Left lung (tissue), 10 donors: ENCODE data around the gene PPP1R13B. TPM values are rescaled to one million over a fixed set of nuclear protein-coding genes. Genes with fewer than 3 reads are reported as not detected.
A peak's percentile ranks its signal among the peaks of the same experiment; 100 is the strongest.

Experiments used
- ATAC-seq: fragments of 200-7000 bp; cut with Tn5 transposase; one replicate; pipeline ENCODE4 v1.9.1; 2020; ENCODE audit warnings: moderate library complexity
- DNase-seq, 4 donors: peaks; one replicate each; pipeline ENCODE4 v3.0.0-alpha.2; 2013 to 2020
- H3K27ac ChIP-seq, 2 donors: fragments of 200-600 bp; sonication (generic) in 1 of 2; one replicate each; pipeline versions ENCODE4 v1.5.0 to v1.8.0; 2020 to 2021
- H3K27me3 ChIP-seq, 2 donors: fragments of 200-600 bp; sonication (generic) in 1 of 2; one replicate each; pipeline versions ENCODE4 v1.5.0 to v1.8.0; 2020 to 2021
- H3K36me3 ChIP-seq, 2 donors: fragments of 200-600 bp; sonication (generic) in 1 of 2; one replicate each; pipeline versions ENCODE4 v1.5.0 to v1.8.0; 2020 to 2021
- H3K4me1 ChIP-seq, 2 donors: fragments of 200-600 bp; one replicate each; pipeline ENCODE4 v1.8.0; 2021
- H3K4me3 ChIP-seq, 2 donors: fragments of 200-600 bp; sonication (generic) in 1 of 2; one replicate each; pipeline versions ENCODE4 v1.5.0 to v1.8.0; 2020 to 2021; ENCODE audit warnings: mild to moderate bottlenecking in 1 of 2
- H3K9me3 ChIP-seq, 2 donors: fragments of 200-600 bp; sonication (generic) in 1 of 2; one replicate each; pipeline versions ENCODE4 v1.5.0 to v1.8.0; 2020 to 2021
- CTCF ChIP-seq, 2 donors: fragments of 200-600 bp; sonication (generic) in 1 of 2; IDR thresholded peaks; one replicate each; pipeline versions ENCODE4 v1.5.0 to v1.8.0; 2021; ENCODE audit warnings: antibody characterized with exemption in 2 of 2
- intact Hi-C, 2 donors: fragments of 100-400 bp; cut with DNase I; formaldehyde crosslinking; loops; one replicate each; pipeline versions ENCODE4 v1.11.2 to v1.14.2; 2022
- polyA plus RNA-seq, 6 donors: library from polyadenylated mRNA; unstranded; fragments of 120-200 nt; gene quantifications; one replicate each; pipeline ENCODE4 v1.2.1, GENCODE V29; 2013; ENCODE audit not compliant: insufficient read length in 6 of 6
- total RNA-seq, 2 donors: library from RNA; stranded (reverse); fragmentation: NEBNext Ultra II Directional; extraction: Animal tissue kit (Norgen Biotek cat#: 25700); gene quantifications; one replicate each; pipeline ENCODE4 v1.2.1, GENCODE V29; 2021
- donor health status: DM: no; HTN: yes; CAD: no.
- donor health status: DM: no; HTN: no; CAD: no.

The PPP1R13B gene
- total and polyA plus RNA-seq, 8 donors, result 48.0 to 86.9 (median 61.7) TPM

GRCh38 chr14:103708750-103709187 lies 138.6 kb downstream of the PPP1R13B start:
- H3K27me3 ChIP-seq, result no peaks in the 10 kb centered on the region
- no peak overlapping the region for H3K27ac ChIP-seq
- intact Hi-C loops, result no loop called here
- no peak for TF ChIP-seq CTCF (IDR thresholded peaks at IDR 0.05)
- H3K9me3 ChIP-seq, result no peaks in the 10 kb centered on the region
- no peak overlapping the region for H3K4me3 ChIP-seq
- H3K4me1 ChIP-seq, result peaks cover 7 to 48% of the 10 kb centered on the region in 2 donors
- peaks cover 0 to 53% of the 10 kb centered on the region in 2 donors for H3K36me3 ChIP-seq
- ATAC-seq, result no peak
- DNase-seq, result peak in 1 of 4 donors; percentile 65

- ATAC-seq, result no peak
- Histone ChIP-seq H3K27me3 (no peaks in the 10 kb centered on the region), H3K9me3 (no peaks in the 10 kb centered on the region), H3K36me3 (peaks cover 0 to 65% of the 10 kb centered on the region in 2 donors), H3K4me1 (peaks cover 7 to 52% of the 10 kb centered on the region in 2 donors), H3K27ac (no peak overlapping the region), H3K4me3 (no peak overlapping the region)
- DNase-seq, result peak in 1 of 4 donors; percentile 69
- no peak for TF ChIP-seq CTCF (IDR thresholded peaks at IDR 0.05)
- intact Hi-C loops, result no loop called here
Observed at GRCh38 chr14:103707329-103708263, 139.8 kb downstream of the PPP1R13B start.

GRCh38 chr14:103706551-103707328 lies 140.6 kb downstream of the PPP1R13B start:
- no peak for ATAC-seq
- H3K9me3 ChIP-seq, result no peaks in the 10 kb centered on the region
- no peak overlapping the region for H3K4me3 ChIP-seq
- TF ChIP-seq CTCF (IDR thresholded peaks at IDR 0.05), result no peak
- no peaks in the 10 kb centered on the region for H3K27me3 ChIP-seq
- H3K27ac ChIP-seq, result no peak overlapping the region
- peak in 1 of 4 donors; percentile 76 for DNase-seq
- peaks cover 7 to 44% of the 10 kb centered on the region in 2 donors for H3K4me1 ChIP-seq
- H3K36me3 ChIP-seq, result peaks cover 0 to 73% of the 10 kb centered on the region in 2 donors
- intact Hi-C loops, result no loop called here

GRCh38 chr14:103705504-103706284 lies 141.7 kb downstream of the PPP1R13B start:
- no peak for TF ChIP-seq CTCF (IDR thresholded peaks at IDR 0.05)
- Histone ChIP-seq H3K9me3 (no peaks in the 10 kb centered on the region), H3K36me3 (peaks cover 0 to 84% of the 10 kb centered on the region in 2 donors), H3K4me1 (peaks cover 7 to 33% of the 10 kb centered on the region in 2 donors), H3K27me3 (no peaks in the 10 kb centered on the region), H3K4me3 (no peak overlapping the region), H3K27ac (peak overlapping the region; percentile 48 to 51)
- peak in 1 of 4 donors; percentile 68 for DNase-seq
- ATAC-seq, result peak; percentile 49
- intact Hi-C loops, result no loop called here
